Astrocyte of the hippocampus (primary cell): ENCODE measurements around the gene SOX6.

Source experiments
- DNase-seq: peaks from one replicate; pipeline ENCODE4 v3.0.0; 2011; ENCODE audit warnings: low read depth, low spot score

Gene SOX6

DNA sequence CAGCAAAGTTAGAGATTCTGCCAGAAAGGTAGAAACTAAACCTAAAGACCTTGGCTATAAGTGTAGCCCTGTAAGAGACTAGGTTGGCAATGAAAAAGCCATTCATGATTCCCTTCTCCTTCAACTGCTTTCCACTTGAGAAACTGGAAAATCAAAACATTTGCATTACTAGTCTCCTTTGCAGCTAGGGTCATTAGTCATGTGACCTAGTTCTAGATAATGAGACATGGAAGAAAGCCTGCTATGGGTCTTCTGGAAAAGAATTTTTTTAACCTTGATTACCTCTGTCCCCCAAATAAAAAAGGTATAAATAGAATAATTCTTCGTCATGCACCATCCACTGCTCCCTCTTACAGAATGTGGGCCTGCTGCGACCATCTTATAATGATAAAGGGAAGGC lies 80.1 kb downstream of the SOX6 start:
- DNase-seq, result no peak

DNA sequence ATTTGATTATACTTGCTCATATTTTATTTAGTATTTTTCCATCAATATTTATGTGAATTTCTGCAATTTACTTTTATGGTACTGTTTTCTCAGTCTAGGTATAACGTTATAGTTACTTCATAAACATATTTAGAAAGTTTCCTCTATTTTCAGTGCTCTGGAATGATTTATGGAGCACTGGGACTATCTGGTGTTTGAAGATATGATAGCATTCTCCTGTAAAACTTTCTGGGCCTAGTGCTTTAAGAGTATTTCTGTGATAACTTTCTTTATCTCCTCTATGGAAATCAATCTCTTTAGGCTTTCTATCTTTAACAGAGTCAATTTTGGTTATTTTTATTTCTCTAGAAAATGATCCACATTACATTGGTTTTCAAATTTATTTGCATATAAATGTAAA lies 85.1 kb downstream of the SOX6 start:
- DNase-seq, result no peak

DNA sequence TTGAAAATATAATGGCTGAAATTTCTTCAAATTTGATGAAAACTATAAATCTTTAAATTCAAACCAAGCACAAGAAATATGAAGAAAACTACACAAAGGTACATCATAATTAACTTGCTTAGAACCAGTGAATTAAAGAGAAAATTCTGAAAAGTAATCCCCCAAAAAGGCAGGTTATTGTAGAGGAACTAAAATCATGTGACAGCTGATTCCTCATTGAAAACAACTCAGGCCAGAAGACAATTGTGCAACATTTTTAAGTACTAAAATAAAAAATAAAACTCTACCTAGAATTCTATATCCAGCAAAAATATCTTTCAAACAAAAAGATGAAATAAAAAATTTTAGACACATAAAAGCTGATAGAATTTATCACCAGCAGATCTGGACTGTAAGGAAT lies 90.3 kb downstream of the SOX6 start:
- DNase-seq, result no peak

DNA sequence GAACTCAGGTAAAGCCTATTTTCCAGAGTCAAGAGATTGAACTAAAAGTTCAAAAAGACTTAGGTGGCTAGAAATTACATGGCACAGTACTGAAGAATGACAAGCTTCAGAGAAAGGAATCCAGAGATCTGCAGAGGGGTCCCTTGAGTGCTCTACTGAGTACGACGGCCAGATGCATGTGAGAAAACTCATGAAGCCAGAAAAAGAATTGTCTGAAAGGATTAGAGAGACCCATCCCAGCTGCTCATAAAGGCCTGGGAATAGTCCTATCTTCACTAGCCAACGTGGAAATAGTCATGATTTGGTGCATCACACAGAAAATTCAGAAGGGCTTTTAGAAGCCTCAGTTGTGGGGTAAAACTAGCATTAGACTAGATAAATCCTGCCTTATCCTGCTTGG lies 91.3 kb downstream of the SOX6 start:
- DNase-seq, result no peak

DNA sequence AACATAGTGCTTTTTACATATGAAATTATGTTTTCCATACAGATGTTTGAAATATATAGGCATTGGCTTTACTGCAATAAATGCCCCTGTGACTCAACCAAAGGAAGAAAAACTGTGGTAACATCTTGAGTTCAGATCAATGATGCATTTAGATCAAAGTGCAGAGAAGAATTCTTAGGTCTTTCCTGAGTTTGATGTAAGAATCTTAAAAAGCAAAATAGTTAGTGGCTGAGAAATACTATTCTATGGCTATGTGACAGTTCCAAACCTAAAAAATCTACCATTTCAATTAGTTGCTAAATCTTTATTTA lies 93.7 kb downstream of the SOX6 start:
- no peak for DNase-seq

DNA sequence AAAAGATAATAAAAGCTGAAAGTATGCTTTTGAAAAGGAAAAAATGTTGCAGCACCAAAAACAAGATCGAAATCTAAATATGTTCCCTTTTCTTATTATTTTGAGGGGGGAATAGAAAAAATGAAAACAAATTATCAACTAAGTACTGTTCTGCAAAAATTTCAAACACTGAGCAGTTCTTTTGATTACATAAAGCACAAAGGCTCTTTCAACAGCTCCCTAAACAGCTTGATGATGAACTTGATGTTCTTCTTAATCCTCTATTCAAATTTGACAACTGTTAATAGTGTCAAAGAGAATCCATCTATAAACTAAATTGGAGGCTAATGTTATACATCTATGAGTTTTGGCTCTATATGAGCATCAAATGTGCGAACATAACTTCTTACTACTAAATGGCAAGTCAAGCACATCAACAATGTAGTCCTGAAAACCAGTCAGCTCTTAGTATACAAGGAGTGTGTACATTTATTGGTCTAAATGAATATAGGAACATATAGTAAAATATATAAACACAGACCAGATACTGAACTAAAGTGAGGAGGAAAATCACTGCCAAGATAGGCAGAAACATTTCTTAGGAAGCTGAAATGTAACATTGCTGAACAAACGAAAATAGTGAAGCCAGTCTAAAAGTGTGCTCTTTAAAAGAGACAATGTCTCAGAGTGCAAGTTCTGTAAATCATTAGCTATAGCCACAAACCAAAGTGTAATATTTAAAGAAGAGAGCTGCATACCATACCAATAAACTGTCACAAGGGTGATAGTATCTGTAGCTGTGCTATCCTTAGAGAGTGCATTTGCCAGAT lies 94.3 kb downstream of the SOX6 start:
- no peak for DNase-seq

DNA sequence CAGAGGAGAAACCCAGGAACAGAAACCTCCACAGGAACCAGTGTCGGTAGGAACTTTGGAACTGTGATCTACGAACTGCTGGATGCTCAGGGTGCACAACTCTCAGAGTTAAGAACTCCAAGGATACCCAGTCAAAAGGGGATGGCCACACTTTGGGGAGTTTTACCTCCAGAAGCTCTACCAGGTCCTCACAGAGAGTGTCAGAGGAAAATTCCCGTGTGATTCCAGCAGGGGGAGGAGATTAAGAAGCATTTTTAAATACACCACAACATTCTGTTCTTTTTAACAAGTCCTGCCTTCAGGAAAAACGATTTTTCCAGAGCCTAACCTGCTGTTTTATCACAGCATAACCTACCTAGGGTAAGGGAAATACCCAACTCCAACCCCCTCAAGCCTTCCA lies 104.0 kb downstream of the SOX6 start:
- DNase-seq, result no peak

DNA sequence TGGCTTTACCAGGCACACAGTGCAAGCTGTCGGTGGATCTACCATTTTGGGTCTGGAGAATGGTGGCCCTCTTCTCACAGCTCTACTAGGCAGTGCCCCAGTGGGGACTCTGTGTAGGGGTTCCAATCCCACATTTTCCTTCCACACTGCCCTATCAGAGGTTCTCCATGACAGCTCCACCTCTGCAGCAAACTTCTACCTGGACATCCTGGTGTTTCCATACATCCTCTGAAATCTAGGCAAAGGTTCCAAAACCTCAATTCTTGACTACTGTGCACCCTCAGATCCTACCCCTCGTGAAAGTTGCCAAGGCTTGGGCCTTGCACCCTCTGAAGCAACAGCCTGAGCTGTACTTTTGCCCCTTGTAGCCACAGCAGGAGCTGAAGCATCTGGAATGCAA lies 108.1 kb downstream of the SOX6 start:
- DNase-seq, result no peak

DNA sequence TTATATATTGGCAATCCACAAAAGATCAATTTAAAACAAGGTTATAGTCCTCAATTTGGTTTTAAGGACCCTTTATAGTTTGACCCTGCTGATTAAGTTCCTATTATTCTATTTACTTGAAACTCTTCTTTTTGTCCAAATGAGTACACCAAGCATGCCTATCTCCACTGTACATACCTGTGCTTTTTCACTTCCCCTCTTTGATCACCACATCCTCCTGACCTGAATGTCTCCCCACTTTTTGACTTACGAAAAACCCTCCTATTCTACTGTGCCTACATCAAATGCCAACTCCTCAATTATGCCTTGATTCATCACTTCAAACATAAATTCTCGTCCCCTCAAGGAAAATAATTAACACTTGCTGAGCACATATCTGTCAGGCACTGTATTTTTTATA lies 113.5 kb downstream of the SOX6 start:
- DNase-seq, result no peak

DNA sequence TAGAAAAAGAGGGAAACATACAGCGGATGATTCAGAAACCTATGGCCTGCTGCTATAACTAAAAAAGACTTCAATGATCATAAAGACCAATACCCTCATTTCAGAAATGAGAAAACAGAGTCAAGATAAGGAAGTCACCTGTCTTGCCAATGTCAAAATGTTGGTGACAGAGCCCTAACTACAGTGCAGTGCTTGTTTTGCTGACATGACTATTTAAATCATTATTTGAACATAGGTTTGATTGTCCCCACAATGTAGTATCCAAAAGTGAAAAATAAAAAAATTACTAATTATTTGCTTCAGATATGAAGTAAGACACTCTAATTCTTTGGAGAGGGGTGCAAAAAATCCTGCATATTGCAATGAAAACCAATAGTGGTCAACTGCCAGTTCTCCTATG lies 115.7 kb downstream of the SOX6 start:
- no peak for DNase-seq

DNA sequence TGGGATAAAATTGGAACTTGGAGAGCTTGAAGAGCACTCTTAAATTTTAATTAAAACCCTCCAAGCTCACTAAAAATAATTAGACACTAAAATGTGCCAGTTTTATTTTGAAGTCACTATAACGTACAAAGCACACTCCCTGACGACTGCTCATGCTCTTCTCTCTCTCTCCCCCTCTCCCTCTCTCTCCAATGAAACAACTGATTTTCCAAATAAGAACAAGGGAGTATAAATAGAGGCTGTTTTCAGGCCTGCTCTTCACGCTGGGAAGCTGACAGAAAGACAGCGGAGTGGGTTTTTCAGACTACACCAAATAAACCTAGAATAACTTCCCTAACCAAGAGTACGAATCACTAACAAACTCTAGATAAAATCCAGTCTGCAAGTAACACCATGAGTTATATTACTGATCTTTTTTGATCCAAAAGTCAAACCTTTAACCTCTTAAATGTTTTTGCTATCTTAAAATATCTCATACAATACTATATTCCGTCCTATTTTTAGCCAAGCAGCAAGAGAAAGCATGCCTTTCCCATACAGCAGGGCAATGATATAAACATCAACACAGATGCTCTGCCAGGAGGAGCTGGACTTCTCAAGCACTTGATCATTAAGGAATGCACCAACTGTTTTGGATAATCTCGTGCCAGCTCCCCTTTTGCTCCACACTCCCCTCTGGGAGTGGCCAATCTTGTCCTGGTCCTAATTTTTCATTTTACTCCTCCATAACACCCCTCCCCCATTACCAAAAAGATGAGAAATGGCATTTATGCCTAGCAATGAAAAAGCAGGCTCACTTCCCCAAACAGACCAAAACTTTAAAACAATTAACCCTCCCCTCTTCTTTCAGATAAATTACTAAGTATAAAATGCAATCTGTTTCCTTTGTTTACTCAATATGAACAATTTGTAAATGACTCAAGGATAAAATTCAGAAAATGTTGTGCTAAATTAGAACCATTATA lies 116.9 kb downstream of the SOX6 start:
- DNase-seq, result no peak

DNA sequence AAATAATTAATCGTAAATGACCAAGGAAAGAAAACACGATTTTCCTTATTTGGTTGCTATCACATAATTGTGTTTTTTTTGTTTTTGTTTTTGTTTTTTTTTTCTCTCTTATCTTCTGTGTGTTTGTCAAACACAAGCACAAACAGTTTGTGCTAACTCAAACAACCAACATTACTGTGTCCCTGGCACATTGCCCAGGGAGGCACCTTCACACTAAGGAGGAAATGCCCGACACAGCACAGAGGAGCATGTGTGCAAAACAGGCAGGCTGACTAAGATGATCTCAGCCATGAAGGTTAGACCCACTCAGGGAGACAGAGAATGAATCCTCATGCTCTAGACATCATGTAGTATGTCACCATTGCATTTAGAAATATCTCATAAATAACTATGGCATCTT lies 130.1 kb downstream of the SOX6 start:
- DNase-seq, result peak; percentile 34

DNA sequence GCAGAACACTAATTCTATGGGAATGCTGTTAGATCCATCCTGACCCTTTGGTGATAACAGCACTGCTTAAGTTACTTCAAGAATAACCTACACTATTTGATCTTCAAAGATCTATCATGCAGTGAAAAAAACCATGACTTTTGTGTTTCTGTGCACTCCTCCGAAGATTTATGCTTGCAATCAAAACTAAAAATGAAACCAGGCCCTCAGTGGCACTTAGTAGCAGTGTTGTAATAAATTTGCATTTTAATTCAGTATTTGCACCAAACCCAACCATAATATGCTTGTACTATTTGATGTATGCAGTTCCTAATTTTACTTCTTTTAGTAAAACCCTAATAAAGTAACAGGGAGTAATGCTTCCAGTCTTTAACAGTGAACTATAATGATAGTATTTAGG lies 130.7 kb downstream of the SOX6 start:
- no peak for DNase-seq

DNA sequence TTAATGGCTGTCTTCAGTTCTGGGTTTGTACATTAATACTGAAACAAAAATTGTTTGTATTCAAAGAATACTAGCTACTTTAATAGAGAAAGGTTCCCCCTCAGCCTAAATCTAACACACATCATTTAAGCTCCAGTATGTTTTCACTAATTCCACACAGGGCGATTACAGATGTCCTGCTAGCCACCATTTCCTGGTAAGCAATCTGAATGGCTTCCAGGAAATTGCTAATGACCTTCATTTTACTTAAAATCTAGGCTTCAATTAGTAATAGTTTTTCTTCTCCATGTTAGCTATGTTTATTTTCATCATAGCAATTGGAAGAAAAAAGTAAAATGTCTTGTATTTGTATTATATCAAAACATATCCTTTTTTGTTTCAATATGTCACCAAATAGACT lies 132.8 kb downstream of the SOX6 start:
- no peak for DNase-seq

DNA sequence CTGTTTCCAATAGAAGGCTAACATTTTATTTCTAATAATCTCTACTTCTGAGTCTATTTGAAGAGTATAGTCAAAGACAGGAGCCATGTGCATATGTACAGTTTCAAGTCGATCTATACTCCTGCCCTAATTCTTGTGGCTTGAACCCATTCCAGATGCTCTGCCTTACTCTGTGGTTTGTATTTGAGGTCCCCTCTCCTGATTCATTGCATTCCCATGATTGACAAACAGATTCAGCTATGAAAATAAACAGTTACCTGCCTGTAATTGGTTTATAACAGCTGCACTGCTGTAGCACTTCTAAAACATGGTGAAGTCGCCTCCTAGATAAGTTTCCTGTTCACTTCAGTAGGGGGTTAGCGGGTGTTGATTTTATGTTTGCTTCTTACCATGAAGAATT lies 138.7 kb downstream of the SOX6 start:
- DNase-seq, result peak; percentile 29

DNA sequence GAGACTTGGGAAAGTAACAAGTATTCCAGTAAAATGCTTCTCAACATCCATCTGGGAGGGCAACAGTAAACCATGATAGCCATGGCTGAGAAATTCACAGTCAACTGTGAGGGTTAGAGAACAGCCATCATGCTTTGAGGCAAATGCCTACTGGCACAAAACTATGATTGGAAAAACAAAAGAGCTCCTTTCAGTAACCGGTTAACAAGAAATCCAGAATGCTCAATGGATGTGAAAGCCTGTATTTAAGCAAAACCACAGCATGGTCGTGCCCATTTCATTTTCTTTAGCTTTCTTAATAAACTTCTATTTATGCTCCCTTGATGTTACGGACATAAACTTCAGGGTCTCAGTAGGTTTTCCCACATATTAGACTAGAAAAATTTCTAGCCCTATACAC lies 139.5 kb downstream of the SOX6 start:
- DNase-seq, result no peak

DNA sequence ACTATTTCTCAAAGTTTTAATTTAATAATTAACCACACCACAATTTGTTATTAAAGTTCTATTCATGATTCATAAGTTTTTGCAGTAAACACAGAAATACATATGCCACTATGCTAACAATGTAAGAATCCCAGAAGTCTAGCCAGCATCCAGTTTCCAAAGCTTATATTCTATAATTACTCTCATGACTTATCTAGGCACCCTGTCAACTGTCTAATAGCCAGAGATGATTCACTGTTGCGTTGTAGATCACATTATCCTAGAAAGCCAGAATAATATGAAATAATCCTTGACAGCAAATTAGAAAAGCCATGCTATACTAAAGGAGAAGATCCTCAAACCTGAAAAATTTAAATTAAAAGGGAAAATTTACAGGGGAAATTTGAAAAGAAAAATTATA lies 141.0 kb downstream of the SOX6 start:
- DNase-seq, result no peak

DNA sequence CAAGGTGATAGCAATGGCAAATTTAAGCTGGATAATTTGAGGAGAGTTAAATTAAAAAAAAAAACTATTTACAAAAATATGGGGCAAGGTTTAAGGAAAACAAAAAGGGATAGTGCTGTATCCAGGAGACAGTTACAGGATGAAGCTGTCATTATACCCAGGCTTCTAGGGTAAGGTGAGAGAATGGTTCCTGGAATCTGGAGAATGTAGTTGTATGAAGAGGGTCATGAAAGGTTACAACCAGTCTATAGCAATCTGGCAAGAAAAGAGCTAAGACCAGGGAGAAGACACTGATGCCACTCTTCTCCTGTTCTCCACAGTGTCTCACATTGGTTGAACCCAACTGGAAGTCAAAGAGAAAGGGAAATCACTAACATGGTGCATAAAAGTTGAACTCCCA lies 144.9 kb downstream of the SOX6 start:
- DNase-seq, result no peak

DNA sequence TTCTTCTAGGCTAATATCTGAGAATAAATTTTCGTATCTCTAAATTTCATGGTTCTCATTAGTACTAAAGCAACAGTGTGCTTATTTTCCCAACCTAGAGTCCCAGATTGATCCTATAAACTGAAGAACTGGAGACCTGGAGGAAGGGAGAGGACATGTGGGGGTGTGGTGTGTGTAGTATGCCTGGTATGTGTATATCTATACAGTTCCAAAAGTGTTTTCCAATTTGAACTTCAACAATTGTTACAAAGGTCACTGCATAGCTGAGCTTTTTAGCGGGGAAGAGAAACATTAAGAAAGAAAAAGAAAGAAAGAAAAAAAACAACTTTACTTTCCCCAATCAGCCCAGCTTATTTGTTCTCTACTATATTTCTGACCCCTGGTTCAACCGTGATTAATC lies 152.1 kb downstream of the SOX6 start:
- DNase-seq, result no peak

DNA sequence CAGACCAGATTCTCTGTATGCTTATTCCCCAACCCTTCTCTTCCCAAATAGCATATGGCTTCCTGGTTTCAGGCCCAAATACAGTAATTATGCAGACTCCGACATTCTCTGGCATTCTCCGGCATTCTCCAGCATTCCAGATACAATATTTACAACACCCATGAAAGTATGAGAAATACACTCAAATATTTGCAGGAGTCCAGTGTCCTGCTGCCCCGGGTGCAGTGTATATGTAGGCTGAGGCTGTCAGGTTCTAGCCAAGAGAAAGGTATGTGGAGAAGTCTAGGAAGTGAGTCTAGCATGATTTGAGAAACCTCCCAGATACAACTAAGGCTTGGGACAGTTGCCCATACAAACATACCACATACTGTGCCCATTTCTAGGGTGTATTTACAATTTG lies 160.7 kb downstream of the SOX6 start:
- DNase-seq, result peak; percentile 82

DNA sequence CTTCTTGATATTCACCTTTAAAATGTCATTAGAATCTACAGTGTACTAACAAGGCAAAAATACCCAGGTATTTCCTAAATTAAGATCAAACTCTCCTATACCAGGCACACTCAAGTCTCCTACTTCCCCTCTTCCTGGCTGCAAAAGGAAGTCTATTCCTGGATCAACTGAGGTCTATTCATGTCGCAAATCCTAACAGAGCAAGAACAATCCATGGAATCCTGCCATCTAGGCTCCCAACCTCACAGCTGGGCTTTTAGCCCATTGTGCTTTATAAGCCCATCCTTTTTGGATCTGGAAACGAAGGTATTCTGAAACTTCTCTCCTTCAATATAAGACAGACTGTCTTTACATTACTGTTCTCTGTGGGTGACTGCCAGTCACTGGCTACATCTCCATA lies 161.8 kb downstream of the SOX6 start:
- peak; percentile 41 for DNase-seq

DNA sequence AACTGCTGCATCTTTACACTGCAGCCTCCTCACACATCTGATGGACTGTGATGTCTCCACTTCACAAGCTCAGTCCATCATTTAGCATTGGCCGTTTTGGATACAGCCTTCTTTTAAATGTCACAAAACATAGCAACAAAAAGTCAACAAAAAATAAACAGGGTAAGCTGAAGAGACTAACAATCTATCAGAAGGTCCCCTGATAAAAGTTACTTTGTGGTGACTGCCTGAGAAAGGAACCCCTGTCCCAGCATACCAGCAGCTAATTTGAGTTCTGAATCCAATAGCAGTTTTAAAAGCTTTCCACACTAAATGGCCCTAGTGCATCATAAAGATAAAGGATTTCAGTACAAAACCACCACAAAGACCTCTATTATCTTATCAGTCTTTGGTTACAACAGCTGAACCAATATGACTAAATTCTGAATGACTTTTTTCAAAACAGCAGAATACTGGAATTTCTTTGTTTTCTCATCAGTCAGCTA lies 162.4 kb downstream of the SOX6 start:
- DNase-seq, result peak; percentile 5

DNA sequence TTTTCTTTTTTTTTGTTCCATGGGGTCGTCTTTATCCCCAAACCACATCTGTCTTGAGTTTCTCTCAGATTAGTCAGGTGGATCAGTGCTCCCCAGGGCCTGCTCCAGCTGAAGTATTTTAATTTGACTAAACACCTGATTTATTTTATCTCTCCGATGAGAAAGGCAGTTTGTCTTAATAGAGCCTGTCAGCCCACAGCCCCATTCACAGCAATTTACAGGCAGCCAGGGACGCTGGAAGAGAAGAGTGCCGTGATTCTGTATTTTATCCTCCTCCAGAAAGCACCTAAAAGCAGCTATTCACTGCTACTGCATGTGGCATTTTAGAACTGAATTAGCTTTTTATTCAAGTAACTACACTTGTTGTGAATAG lies 164.5 kb downstream of the SOX6 start:
- no peak for DNase-seq
